CD4-positive, alpha-beta T cell (primary cell): Measurements from ENCODE around the gene SLC6A15. TPM values are rescaled to one million over a fixed set of nuclear protein-coding genes. Genes with fewer than 3 reads are reported as not detected.

Experiments
- ATAC-seq: fragments of 200-7000 bp; cut with Tn5 transposase; one replicate; pipeline ENCODE4 v1.10.0; 2022; ENCODE audit warnings: mild to moderate bottlenecking; ENCODE audit not compliant: poor library complexity
- CTCF ChIA-PET: fragments of 350-600 bp; sonication (Branson Sonifier 250); formaldehyde crosslinking; loops from one replicate; lab custom pipeline; 2021; ENCODE audit warnings: antibody characterized with exemption, inconsistent platforms; lab: Charles Lee
- POLR2A ChIA-PET: fragments of 350-600 bp; sonication (Branson Sonifier 250); formaldehyde crosslinking; loops from one replicate; lab custom pipeline; 2021; ENCODE audit warnings: antibody characterized with exemption, inconsistent platforms; lab: Charles Lee
- DNase-seq, 14 experiments: peaks; one replicate each; pipeline ENCODE4 v3.0.0-alpha.2; 2013 to 2020; ENCODE audit warnings: mixed read lengths in 2 of 14
- H3K27ac ChIP-seq, 2 donors: one replicate each; pipeline versions ENCODE4 v1.5.1 to v1.7.0; 2013; ENCODE audit warnings: low read length in 2 of 2, low read depth in 1 of 2, mild to moderate bottlenecking in 1 of 2
- H3K27me3 ChIP-seq, 2 experiments: 1 replicate in 1 of 2; 2 replicates in 1 of 2; pipeline versions ENCODE4 v1.6.1 to v1.7.0; 2013; ENCODE audit warnings: low read length in 2 of 2, control low read depth in 1 of 2, mild to moderate bottlenecking in 1 of 2, moderate library complexity in 1 of 2; ENCODE audit not compliant: insufficient read depth in 2 of 2, control insufficient read depth in 1 of 2
- H3K36me3 ChIP-seq: one replicate; pipeline ENCODE4 v1.6.1; 2013; ENCODE audit warnings: low read length, control low read depth; ENCODE audit not compliant: insufficient read depth
- H3K4me1 ChIP-seq: one replicate; pipeline ENCODE4 v1.6.1; 2013; ENCODE audit warnings: low read length, control low read depth; ENCODE audit not compliant: insufficient read depth
- H3K4me3 ChIP-seq: one replicate; pipeline ENCODE4 v1.5.1; 2013; ENCODE audit warnings: mild to moderate bottlenecking, low read length, moderate library complexity
- H3K9me3 ChIP-seq, 2 experiments: 1 replicate in 1 of 2; 2 replicates in 1 of 2; pipeline versions ENCODE4 v1.6.1 to v1.7.0; 2013; ENCODE audit warnings: low read length in 2 of 2, mild to moderate bottlenecking in 2 of 2, control low read depth in 1 of 2, moderate library complexity in 1 of 2; ENCODE audit not compliant: control insufficient read depth in 1 of 2, insufficient read depth in 1 of 2
- H3K27ac Mint-ChIP-seq: one replicate; pipeline ENCODE4 v1.8.0; 2020; ENCODE audit warnings: mixed read lengths
- H3K27me3 Mint-ChIP-seq: one replicate; pipeline ENCODE4 v1.8.0; 2021; ENCODE audit warnings: mixed read lengths
- H3K36me3 Mint-ChIP-seq: one replicate; pipeline ENCODE4 v1.8.0; 2021; ENCODE audit warnings: low read depth, mixed read lengths
- H3K4me1 Mint-ChIP-seq: one replicate; pipeline ENCODE4 v1.8.0; 2021; ENCODE audit warnings: low read depth, mixed read lengths
- H3K4me3 Mint-ChIP-seq: one replicate; pipeline ENCODE4 v1.8.0; 2020; ENCODE audit warnings: mild to moderate bottlenecking, mixed read lengths
- H3K9me3 Mint-ChIP-seq: one replicate; pipeline ENCODE4 v1.8.0; 2020; ENCODE audit warnings: mixed read lengths
- intact Hi-C, 2 experiments: fragments of 100-400 bp; cut with DNase I in 1 of 2; cut with micrococcal nuclease in 1 of 2; formaldehyde crosslinking; loops; one replicate each; pipeline versions ENCODE4 v1.15.1 to v1.9.0; 2023 to 2025; cut with DNase I, micrococcal nuclease
- total RNA-seq, 174 experiments: library from RNA in 2 of 174; stranded (reverse) in 2 of 174; gene quantifications; one replicate each; pipeline ENCODE4 v1.2.3 and lab custom pipeline; 2021 to 2026
- TF ChIP-seq, protein P1 (sequence below): fragments of 200-600 bp; IDR thresholded peaks from one replicate; pipeline ENCODE4 v1.8.0; 2022; ENCODE audit warnings: antibody characterized with exemption, mild to moderate bottlenecking

SLC6A15 gene
- total RNA-seq, 2 experiments from 2014 or later, result not detected

GRCh38 chr12:84860718-84861117 is 51.9 kb downstream of the SLC6A15 start:
- DNase-seq (no peak), ATAC-seq (no peak)
- H3K27ac Mint-ChIP-seq, result no peak overlapping the region
- no peaks in the 10 kb centered on the region for H3K9me3 Mint-ChIP-seq
- no peaks in the 10 kb centered on the region for H3K36me3 Mint-ChIP-seq
- no peak overlapping the region for H3K4me3 Mint-ChIP-seq
- Histone ChIP-seq H3K27ac (no peak overlapping the region), H3K9me3 (no peaks in the 10 kb centered on the region), H3K36me3 (no peaks in the 10 kb centered on the region), H3K27me3 (peaks cover 0 to 4% of the 10 kb centered on the region in 2 experiments), H3K4me1 (no peaks in the 10 kb centered on the region), H3K4me3 (no peak overlapping the region)
- intact Hi-C loops, result no loop called here
- no peaks in the 10 kb centered on the region for H3K4me1 Mint-ChIP-seq
- TF ChIP-seq, protein P1, sequence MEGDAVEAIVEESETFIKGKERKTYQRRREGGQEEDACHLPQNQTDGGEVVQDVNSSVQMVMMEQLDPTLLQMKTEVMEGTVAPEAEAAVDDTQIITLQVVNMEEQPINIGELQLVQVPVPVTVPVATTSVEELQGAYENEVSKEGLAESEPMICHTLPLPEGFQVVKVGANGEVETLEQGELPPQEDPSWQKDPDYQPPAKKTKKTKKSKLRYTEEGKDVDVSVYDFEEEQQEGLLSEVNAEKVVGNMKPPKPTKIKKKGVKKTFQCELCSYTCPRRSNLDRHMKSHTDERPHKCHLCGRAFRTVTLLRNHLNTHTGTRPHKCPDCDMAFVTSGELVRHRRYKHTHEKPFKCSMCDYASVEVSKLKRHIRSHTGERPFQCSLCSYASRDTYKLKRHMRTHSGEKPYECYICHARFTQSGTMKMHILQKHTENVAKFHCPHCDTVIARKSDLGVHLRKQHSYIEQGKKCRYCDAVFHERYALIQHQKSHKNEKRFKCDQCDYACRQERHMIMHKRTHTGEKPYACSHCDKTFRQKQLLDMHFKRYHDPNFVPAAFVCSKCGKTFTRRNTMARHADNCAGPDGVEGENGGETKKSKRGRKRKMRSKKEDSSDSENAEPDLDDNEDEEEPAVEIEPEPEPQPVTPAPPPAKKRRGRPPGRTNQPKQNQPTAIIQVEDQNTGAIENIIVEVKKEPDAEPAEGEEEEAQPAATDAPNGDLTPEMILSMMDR, result no peak
- CTCF ChIA-PET, result no interaction called here
- POLR2A ChIA-PET, result no interaction called here
- peaks cover 12% of the 10 kb centered on the region for H3K27me3 Mint-ChIP-seq

GRCh38 chr12:84858796-84859195 is 53.8 kb downstream of the SLC6A15 start:
- Mint-ChIP-seq H3K27me3 (peaks cover 12% of the 10 kb centered on the region), H3K9me3 (no peaks in the 10 kb centered on the region), H3K4me1 (no peaks in the 10 kb centered on the region), H3K36me3 (no peaks in the 10 kb centered on the region), H3K27ac (no peak overlapping the region), H3K4me3 (no peak overlapping the region)
- TF ChIP-seq, protein P1, result no peak
- ChIA-PET POLR2A (no interaction called here), CTCF (no interaction called here)
- Histone ChIP-seq H3K4me1 (no peaks in the 10 kb centered on the region), H3K27ac (no peak overlapping the region), H3K4me3 (no peak overlapping the region), H3K9me3 (no peaks in the 10 kb centered on the region), H3K36me3 (no peaks in the 10 kb centered on the region), H3K27me3 (peaks cover 0 to 4% of the 10 kb centered on the region in 2 experiments)
- ATAC-seq (no peak), DNase-seq (no peak)
- intact Hi-C loops, result no loop called here

GRCh38 chr12:84857525-84858208 is 54.9 kb downstream of the SLC6A15 start:
- H3K4me1 Mint-ChIP-seq, result no peaks in the 10 kb centered on the region
- DNase-seq (no peak), ATAC-seq (no peak)
- H3K27ac Mint-ChIP-seq, result no peak overlapping the region
- H3K27ac ChIP-seq, result no peak overlapping the region
- no peaks in the 10 kb centered on the region for H3K36me3 Mint-ChIP-seq
- no peaks in the 10 kb centered on the region for H3K4me1 ChIP-seq
- intact Hi-C loops, result no loop called here
- POLR2A ChIA-PET, result no interaction called here
- peaks cover 12% of the 10 kb centered on the region for H3K27me3 Mint-ChIP-seq
- no peaks in the 10 kb centered on the region for H3K9me3 ChIP-seq
- H3K9me3 Mint-ChIP-seq, result no peaks in the 10 kb centered on the region
- peaks cover 0 to 4% of the 10 kb centered on the region in 2 experiments for H3K27me3 ChIP-seq
- CTCF ChIA-PET, result no interaction called here
- H3K4me3 Mint-ChIP-seq, result no peak overlapping the region
- H3K4me3 ChIP-seq, result no peak overlapping the region
- TF ChIP-seq, protein P1, result no peak
- no peaks in the 10 kb centered on the region for H3K36me3 ChIP-seq
